Lung (tissue), 12 donors: ENCODE measurements around the gene PI4K2A. TPM values are rescaled to one million over a fixed set of nuclear protein-coding genes. Genes with fewer than 3 reads are reported as not detected.
"Not testable (repeated sequence)": the region's sequence is repeated elsewhere in the genome, so short reads cannot be mapped to it uniquely, and the experiment has no call there.

ENCODE experiments used
- ATAC-seq: fragments of 200-7000 bp; cut with Tn5 transposase; one replicate; pipeline ENCODE4 v1.9.1; 2020; ENCODE audit warnings: moderate number of reproducible peaks; ENCODE audit not compliant: insufficient read depth, low FRiP score
- DNase-seq, 3 donors: peaks; one replicate each; pipeline ENCODE4 v3.0.0-alpha.2; 2013 to 2017
- H3K27ac ChIP-seq, 2 donors: one replicate each; pipeline ENCODE4 v1.5.1; 2013; ENCODE audit warnings: mild to moderate bottlenecking in 2 of 2, moderate library complexity in 2 of 2, control low read depth in 1 of 2, inconsistent platforms in 1 of 2, low read depth in 1 of 2, low read length in 1 of 2
- H3K27me3 ChIP-seq, 3 donors: one replicate each; pipeline ENCODE4 v1.5.1; 2013; ENCODE audit warnings: low read length in 2 of 3; ENCODE audit not compliant: control insufficient read depth in 3 of 3, insufficient read depth in 3 of 3
- H3K36me3 ChIP-seq, 4 donors: one replicate each; pipeline ENCODE4 v1.5.1; 2013; ENCODE audit warnings: low read length in 4 of 4, mild to moderate bottlenecking in 1 of 4, moderate library complexity in 1 of 4; ENCODE audit not compliant: control insufficient read depth in 4 of 4, insufficient read depth in 4 of 4
- H3K4me1 ChIP-seq, 5 donors: one replicate each; pipeline ENCODE4 v1.5.1; 2013; ENCODE audit warnings: low read length in 5 of 5, mild to moderate bottlenecking in 2 of 5, moderate library complexity in 1 of 5; ENCODE audit not compliant: control insufficient read depth in 5 of 5, insufficient read depth in 5 of 5
- H3K4me3 ChIP-seq: one replicate; pipeline ENCODE4 v1.5.1; 2013; ENCODE audit warnings: mild to moderate bottlenecking, control low read depth, moderate library complexity
- H3K9ac ChIP-seq, 2 donors: one replicate each; pipeline ENCODE4 v1.5.1; 2013; ENCODE audit warnings: low read length in 2 of 2, control low read depth in 1 of 2; ENCODE audit not compliant: insufficient read depth in 1 of 2
- H3K9me3 ChIP-seq, 4 donors: one replicate each; pipeline ENCODE4 v1.5.1; 2013; ENCODE audit warnings: low read length in 3 of 4, mild to moderate bottlenecking in 1 of 4, moderate library complexity in 1 of 4; ENCODE audit not compliant: control insufficient read depth in 4 of 4, insufficient read depth in 3 of 4
- WGBS, 2 donors: extraction: QIAGEN DNeasy Blood & Tissue Kit; methylation state at CpG; one replicate each; pipeline ENCODE4 v1.1.7; 2013; 5-methylcytosine and 5-hydroxymethylcytosine counted together
- polyA plus RNA-seq, 2 donors: library from polyadenylated mRNA; stranded (reverse); fragments of 200-250 nt; gene quantifications; one replicate each; pipeline ENCODE4 v1.2.1, GENCODE V29; 2013
- total RNA-seq, 2 donors: library from RNA; depleted of rRNA in 1 of 2; stranded (reverse); fragments of >200 nt in 1 of 2; gene quantifications; one replicate each; pipeline ENCODE4 v1.2.1, GENCODE V29; 2014 to 2021
- TF ChIP-seq, protein P1 (sequence below): IDR thresholded peaks from 2 replicates; pipeline ENCODE4 v1.5.1; 2012; ENCODE audit warnings: mild to moderate bottlenecking; ENCODE audit errors: control extremely low read depth, extremely low read depth
- donor health status: control.
- donor health status: control.
- donor health status: Bipolar disorder and iron deficiency.
- donor health status: healthy.
- donor health status: DM: yes; HTN: yes; CAD: no.

The PI4K2A gene
- total and polyA plus RNA-seq, 4 donors, result 12.3 to 22.4 (median 14.8) TPM

- peaks cover 0 to 9% (median 0%) of the 10 kb centered on the region in 4 donors for H3K36me3 ChIP-seq
- ATAC-seq, result no peak
- peaks cover 0 to 1% (median 0%) of the 10 kb centered on the region in 4 donors for H3K9me3 ChIP-seq
- peak overlapping the region in 1 of 2 donors; percentile 81 for H3K27ac ChIP-seq
- no peak for DNase-seq
- TF ChIP-seq, protein P1, sequence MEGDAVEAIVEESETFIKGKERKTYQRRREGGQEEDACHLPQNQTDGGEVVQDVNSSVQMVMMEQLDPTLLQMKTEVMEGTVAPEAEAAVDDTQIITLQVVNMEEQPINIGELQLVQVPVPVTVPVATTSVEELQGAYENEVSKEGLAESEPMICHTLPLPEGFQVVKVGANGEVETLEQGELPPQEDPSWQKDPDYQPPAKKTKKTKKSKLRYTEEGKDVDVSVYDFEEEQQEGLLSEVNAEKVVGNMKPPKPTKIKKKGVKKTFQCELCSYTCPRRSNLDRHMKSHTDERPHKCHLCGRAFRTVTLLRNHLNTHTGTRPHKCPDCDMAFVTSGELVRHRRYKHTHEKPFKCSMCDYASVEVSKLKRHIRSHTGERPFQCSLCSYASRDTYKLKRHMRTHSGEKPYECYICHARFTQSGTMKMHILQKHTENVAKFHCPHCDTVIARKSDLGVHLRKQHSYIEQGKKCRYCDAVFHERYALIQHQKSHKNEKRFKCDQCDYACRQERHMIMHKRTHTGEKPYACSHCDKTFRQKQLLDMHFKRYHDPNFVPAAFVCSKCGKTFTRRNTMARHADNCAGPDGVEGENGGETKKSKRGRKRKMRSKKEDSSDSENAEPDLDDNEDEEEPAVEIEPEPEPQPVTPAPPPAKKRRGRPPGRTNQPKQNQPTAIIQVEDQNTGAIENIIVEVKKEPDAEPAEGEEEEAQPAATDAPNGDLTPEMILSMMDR, result no peak
- peaks cover 0 to 40% (median 14%) of the 10 kb centered on the region in 5 donors for H3K4me1 ChIP-seq
- no peaks in the 10 kb centered on the region for H3K27me3 ChIP-seq
- H3K4me3 ChIP-seq, result peak overlapping the region; percentile 11
- WGBS, 2 donors, result 41 to 54% methylated on average over 9 of the region's 9 CpGs
- no peak overlapping the region for H3K9ac ChIP-seq
Observed at GRCh38 chr10:97683556-97684367, 43.3 kb downstream of the PI4K2A start.

- ATAC-seq, H3K27me3 ChIP-seq, H3K36me3 ChIP-seq, H3K4me3 ChIP-seq, H3K9ac ChIP-seq, DNase-seq, H3K9me3 ChIP-seq: not testable (repeated sequence)
- WGBS, 2 donors, result 69 to 71% methylated on average over 7 of the region's 7 CpGs
- Histone ChIP-seq H3K27ac (peak overlapping the region in 1 of 2 donors; percentile 81), H3K4me1 (peaks cover 0 to 41% (median 16%) of the 10 kb centered on the region in 5 donors)
Observed at GRCh38 chr10:97684368-97684713, 43.9 kb downstream of the PI4K2A start.

DNA sequence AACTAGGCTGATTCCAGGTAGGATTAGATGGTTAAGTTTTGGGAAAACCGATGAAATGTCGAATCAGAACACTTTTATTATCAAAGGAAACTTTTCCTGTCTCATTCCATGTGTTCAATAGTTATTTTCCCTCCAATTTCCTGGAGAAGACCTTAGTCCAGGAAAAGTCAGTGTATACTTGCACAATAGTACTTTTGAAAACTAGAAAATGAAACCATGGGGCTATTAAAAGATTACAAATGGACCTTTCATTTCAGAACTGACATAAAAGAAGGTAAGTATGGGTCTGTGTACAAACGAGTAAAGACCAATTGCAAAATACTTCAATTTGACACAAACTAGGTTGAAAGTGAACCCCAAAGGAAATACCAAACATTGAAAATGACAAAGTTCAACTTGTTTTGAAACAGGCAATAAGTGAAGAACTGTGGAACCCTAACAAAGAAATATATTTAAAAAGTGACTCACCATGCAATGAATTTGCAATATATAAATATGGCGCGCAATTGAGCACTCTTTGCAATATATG, 44.5 kb downstream of the PI4K2A start:
- Histone ChIP-seq H3K9ac (no peak overlapping the region), H3K4me3 (no peak overlapping the region), H3K27me3 (no peaks in the 10 kb centered on the region), H3K27ac (peak overlapping the region in 1 of 2 donors; percentile 78), H3K36me3 (peaks cover 0 to 4% (median 0%) of the 10 kb centered on the region in 4 donors), H3K9me3 (peaks cover 0 to 1% (median 0%) of the 10 kb centered on the region in 4 donors), H3K4me1 (peaks cover 0 to 41% (median 19%) of the 10 kb centered on the region in 5 donors)
- 63 to 67% methylated on average over 5 of the region's 5 CpGs for WGBS, 2 donors
- TF ChIP-seq, protein P1, result no peak
- ATAC-seq, result no peak
- DNase-seq, result peak in 1 of 3 donors; percentile 13

DNA sequence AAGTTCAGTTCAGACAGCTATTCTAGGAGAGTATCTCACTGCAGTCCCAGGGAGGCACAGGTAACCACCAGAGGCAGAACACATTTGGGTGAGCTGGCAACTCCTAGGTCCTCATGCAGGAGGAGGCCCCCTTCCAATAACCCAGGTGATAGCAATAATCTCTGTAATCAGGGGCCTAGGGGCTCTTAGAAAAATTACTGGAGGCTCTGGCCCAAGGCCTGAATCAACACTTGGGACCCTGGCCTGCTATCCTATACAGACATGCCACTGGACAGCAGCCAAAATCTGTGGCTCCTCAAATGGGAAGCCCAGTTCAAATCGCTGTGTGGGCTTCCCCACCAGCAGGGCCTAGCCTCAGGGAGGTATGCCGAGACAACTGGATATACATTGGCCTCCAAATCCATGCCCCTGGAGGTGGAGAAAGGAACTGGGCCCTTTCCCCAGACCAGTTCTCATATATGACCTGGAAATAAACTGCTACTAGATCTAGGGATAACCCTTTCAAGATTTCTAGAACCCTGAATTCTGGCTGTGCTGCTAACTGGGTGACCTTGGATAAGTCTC, 45.0 kb downstream of the PI4K2A start:
- Histone ChIP-seq H3K36me3 (no peaks in the 10 kb centered on the region), H3K9ac (no peak overlapping the region), H3K4me3 (peak overlapping the region; percentile 54), H3K9me3 (peaks cover 0 to 1% (median 0%) of the 10 kb centered on the region in 4 donors), H3K27me3 (no peaks in the 10 kb centered on the region), H3K27ac (peak overlapping the region in 1 of 2 donors; percentile 67), H3K4me1 (peaks cover 0 to 41% (median 19%) of the 10 kb centered on the region in 5 donors)
- DNase-seq (peak; percentile 38 to 62 (median 58)), ATAC-seq (no peak)
- TF ChIP-seq, protein P1, result no peak
- 43 to 76% methylated on average over 2 of the region's 2 CpGs for WGBS, 2 donors
